PC-3 (cell line): Measurements from ENCODE around the gene STK33. TPM values are rescaled to one million over a fixed set of nuclear protein-coding genes. Genes with fewer than 3 reads are reported as not detected.

Experiments
- ATAC-seq: fragments of 200-7000 bp; cut with Tn5 transposase; 2 replicates; pipeline ENCODE4 v1.9.1; 2020; ENCODE audit warnings: mild to moderate bottlenecking, moderate library complexity
- BruUV-seq: library from RNA; stranded (reverse); fragments of 400-500 nt; replicated peaks from 2 replicates; lab custom pipeline; 2021; lab: Mats Ljungman, UMichigan
- CTCF ChIA-PET: fragments of 300-600 bp; sonication (Branson Sonifier 250); formaldehyde crosslinking; loops from one replicate; lab custom pipeline; 2022; ENCODE audit warnings: antibody characterized with exemption; lab: Charles Lee
- POLR2A ChIA-PET: fragments of 300-600 bp; sonication (Branson Sonifier 250); formaldehyde crosslinking; loops from one replicate; lab custom pipeline; 2022; ENCODE audit warnings: antibody characterized with exemption; ENCODE audit not compliant: unreplicated experiment; lab: Charles Lee
- DNase-seq: peaks from one replicate; pipeline ENCODE4 v3.0.0-alpha.2; 2015
- H2AFZ ChIP-seq: fragments of 300-600 bp; sonication (generic); 2 replicates; pipeline ENCODE4 v1.6.0; 2016; ENCODE audit warnings: antibody characterized with exemption, low read length
- H3F3A ChIP-seq: fragments of 300-600 bp; sonication (generic); one replicate; pipeline ENCODE4 v1.6.0; 2017; ENCODE audit warnings: antibody characterized with exemption, low read length, control low read depth, mild to moderate bottlenecking; ENCODE audit not compliant: unreplicated experiment
- H3K27ac ChIP-seq: fragments of 300-600 bp; sonication (generic); 2 replicates; pipeline ENCODE4 v1.5.1; 2016; ENCODE audit warnings: mild to moderate bottlenecking, low read length
- H3K27me3 ChIP-seq: fragments of 300-600 bp; sonication (generic); 2 replicates; pipeline ENCODE4 v1.6.1; 2016; ENCODE audit warnings: low read length, mixed read lengths
- H3K36me3 ChIP-seq: fragments of 300-600 bp; sonication (generic); 2 replicates; pipeline ENCODE4 v1.6.1; 2016; ENCODE audit warnings: low read depth, mixed run types, low read length, mixed read lengths
- H3K4me1 ChIP-seq: fragments of 300-600 bp; sonication (generic); 2 replicates; pipeline ENCODE4 v1.5.1; 2016; ENCODE audit warnings: low read length; ENCODE audit not compliant: insufficient read depth
- H3K4me2 ChIP-seq: fragments of 300-600 bp; sonication (generic); 2 replicates; pipeline ENCODE4 v1.6.0; 2016; ENCODE audit warnings: low read length
- H3K4me3 ChIP-seq: fragments of 300-600 bp; sonication (generic); 2 replicates; pipeline ENCODE4 v1.5.1; 2016; ENCODE audit warnings: mild to moderate bottlenecking, low read length, mixed read lengths
- H3K79me2 ChIP-seq: fragments of 300-600 bp; sonication (generic); 2 replicates; pipeline ENCODE4 v1.6.1; 2017; ENCODE audit warnings: low read length, mixed read lengths
- H3K9ac ChIP-seq: fragments of 300-600 bp; sonication (generic); 2 replicates; pipeline ENCODE4 v1.6.0; 2016; ENCODE audit warnings: mild to moderate bottlenecking, low read length
- H3K9me2 ChIP-seq: fragments of 300-600 bp; sonication (generic); replicated peaks from 2 replicates; pipeline ENCODE4 v1.6.1; 2016; ENCODE audit warnings: mixed run types, low read length, mixed read lengths
- H3K9me3 ChIP-seq: fragments of 300-600 bp; sonication (generic); 2 replicates; pipeline ENCODE4 v1.6.1; 2016; ENCODE audit warnings: low read length, mixed read lengths
- H4K20me1 ChIP-seq: fragments of 300-600 bp; sonication (generic); 2 replicates; pipeline ENCODE4 v1.6.1; 2016; ENCODE audit warnings: low read length, mixed read lengths
- EZH2 ChIP-seq: fragments of 300-600 bp; sonication (generic); IDR thresholded peaks from one replicate; pipeline ENCODE4 v1.6.1; 2017; ENCODE audit warnings: antibody characterized with exemption, mild to moderate bottlenecking, low read length; ENCODE audit not compliant: unreplicated experiment
- EZH2phosphoT487 ChIP-seq: fragments of 300-600 bp; sonication (generic); IDR thresholded peaks from 2 replicates; pipeline ENCODE4 v1.6.1; 2018; ENCODE audit warnings: mild to moderate bottlenecking, antibody characterized with exemption, low read length, borderline replicate concordance
- intact Hi-C: fragments of 100-400 bp; cut with micrococcal nuclease; formaldehyde crosslinking; loops from 2 replicates; pipeline ENCODE4 v1.9.0; 2023
- total RNA-seq: library from RNA; depleted of rRNA; stranded (reverse); fragments of >200 nt; gene quantifications from 2 replicates; pipeline ENCODE4 v1.2.3, GENCODE V29; 2014
- TF ChIP-seq, protein P1 (sequence below): fragments of 300-600 bp; sonication (generic); conservative IDR thresholded peaks from 2 replicates; pipeline ENCODE4 v1.5.1; 2017; ENCODE audit warnings: antibody characterized with exemption, low read depth, mild to moderate bottlenecking, low read length

STK33 gene
- total RNA-seq, 1 experiment from 2014 or later, result not detected

DNA sequence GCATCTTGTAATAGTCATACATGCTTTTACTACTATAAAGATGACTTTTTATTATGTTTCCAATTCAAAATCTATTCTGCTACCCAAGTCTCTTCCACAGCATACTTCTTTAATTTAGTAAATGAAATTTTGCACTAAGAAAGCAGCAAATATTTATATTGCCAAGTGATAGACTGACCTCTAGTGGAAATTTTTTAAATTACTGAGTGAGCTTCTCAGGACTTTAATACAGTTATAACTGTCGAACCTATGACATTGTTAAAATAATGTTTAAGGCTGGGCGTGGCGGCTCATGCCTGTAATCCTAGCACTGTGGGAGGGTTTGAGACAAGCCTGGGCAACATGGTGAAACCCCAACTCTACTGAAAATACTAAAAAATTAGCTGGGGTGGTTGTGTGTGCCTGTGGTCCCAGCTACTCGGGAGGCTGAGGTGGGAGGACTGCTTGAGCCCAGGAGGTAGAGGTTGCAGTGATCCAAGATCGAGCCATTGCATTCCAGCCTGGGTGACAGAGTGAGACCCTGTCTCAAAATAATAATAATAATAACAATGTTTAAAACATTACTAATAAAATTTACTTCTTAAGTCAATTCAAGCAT is 27.3 kb downstream of the STK33 start:
- H3F3A ChIP-seq, result no peaks in the 10 kb centered on the region
- no peak for TF ChIP-seq EZH2phosphoT487
- TF ChIP-seq, protein P1, sequence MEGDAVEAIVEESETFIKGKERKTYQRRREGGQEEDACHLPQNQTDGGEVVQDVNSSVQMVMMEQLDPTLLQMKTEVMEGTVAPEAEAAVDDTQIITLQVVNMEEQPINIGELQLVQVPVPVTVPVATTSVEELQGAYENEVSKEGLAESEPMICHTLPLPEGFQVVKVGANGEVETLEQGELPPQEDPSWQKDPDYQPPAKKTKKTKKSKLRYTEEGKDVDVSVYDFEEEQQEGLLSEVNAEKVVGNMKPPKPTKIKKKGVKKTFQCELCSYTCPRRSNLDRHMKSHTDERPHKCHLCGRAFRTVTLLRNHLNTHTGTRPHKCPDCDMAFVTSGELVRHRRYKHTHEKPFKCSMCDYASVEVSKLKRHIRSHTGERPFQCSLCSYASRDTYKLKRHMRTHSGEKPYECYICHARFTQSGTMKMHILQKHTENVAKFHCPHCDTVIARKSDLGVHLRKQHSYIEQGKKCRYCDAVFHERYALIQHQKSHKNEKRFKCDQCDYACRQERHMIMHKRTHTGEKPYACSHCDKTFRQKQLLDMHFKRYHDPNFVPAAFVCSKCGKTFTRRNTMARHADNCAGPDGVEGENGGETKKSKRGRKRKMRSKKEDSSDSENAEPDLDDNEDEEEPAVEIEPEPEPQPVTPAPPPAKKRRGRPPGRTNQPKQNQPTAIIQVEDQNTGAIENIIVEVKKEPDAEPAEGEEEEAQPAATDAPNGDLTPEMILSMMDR, result peak; percentile 69
- no peaks in the 10 kb centered on the region for H3K9me3 ChIP-seq
- no peaks in the 10 kb centered on the region for H3K79me2 ChIP-seq
- no peak overlapping the region for H2AFZ ChIP-seq
- H3K4me1 ChIP-seq, result no peaks in the 10 kb centered on the region
- H3K4me2 ChIP-seq, result no peak overlapping the region
- H3K36me3 ChIP-seq, result no peaks in the 10 kb centered on the region
- H3K9ac ChIP-seq, result no peak overlapping the region
- DNase-seq (peak; percentile 84), ATAC-seq (peak; percentile 85)
- no peaks in the 10 kb centered on the region for H4K20me1 ChIP-seq
- peaks cover 44% of the 10 kb centered on the region for H3K27me3 ChIP-seq
- H3K4me3 ChIP-seq, result no peak overlapping the region
- POLR2A ChIA-PET, result no interaction called here
- H3K27ac ChIP-seq, result no peak overlapping the region
- CTCF ChIA-PET, result interaction anchor here (0.7 to 1.0 kb wide), 3 partner anchors 339 to 376 kb away, joined by 3 to 5 read pairs (median 4); no protein-coding TSS in a partner anchor
- no TSS peak for BruUV-seq
- intact Hi-C loops, result loop anchor here (1.0 to 5.0 kb wide), 3 partner anchors 239 to 374 kb away; no protein-coding TSS in a partner anchor
- no peaks in the 10 kb centered on the region for H3K9me2 ChIP-seq

DNA sequence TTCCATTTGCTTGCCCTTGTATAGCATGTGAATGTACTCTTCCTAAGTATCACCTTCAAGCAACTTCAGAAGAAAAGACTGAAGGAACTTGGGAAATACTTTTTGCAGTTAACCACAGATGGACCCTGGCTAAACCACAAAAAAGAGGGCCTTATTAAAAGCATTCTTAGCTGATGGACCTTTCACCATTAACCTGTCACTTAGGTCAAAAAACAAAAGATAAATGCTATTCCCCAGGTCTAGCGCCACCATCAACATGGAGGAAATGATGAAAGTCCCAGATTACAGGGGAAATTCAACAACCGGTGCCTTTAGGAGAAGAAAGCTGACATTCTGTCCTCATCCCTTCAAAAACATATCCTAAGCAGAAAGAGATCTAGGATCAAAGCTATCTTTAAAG is 29.5 kb downstream of the STK33 start:
- Histone ChIP-seq H3K9me2 (no peaks in the 10 kb centered on the region), H3K4me1 (no peaks in the 10 kb centered on the region), H3K4me3 (no peak overlapping the region), H3K27me3 (peaks cover 46% of the 10 kb centered on the region), H3K79me2 (no peaks in the 10 kb centered on the region), H3F3A (no peaks in the 10 kb centered on the region), H3K9ac (no peak overlapping the region), H3K27ac (no peak overlapping the region), H3K36me3 (no peaks in the 10 kb centered on the region), H4K20me1 (no peaks in the 10 kb centered on the region), H3K4me2 (no peak overlapping the region), H3K9me3 (no peaks in the 10 kb centered on the region), H2AFZ (no peak overlapping the region)
- ChIA-PET POLR2A (no interaction called here), CTCF (no interaction called here)
- no peak for DNase-seq
- no TSS peak for BruUV-seq
- TF ChIP-seq EZH2phosphoT487 (no peak), EZH2 (no peak)
- TF ChIP-seq, protein P1, result peak; percentile 35; the same call in 1 of the 2 replicates
- no peak for ATAC-seq
- intact Hi-C loops, result no loop called here

DNA sequence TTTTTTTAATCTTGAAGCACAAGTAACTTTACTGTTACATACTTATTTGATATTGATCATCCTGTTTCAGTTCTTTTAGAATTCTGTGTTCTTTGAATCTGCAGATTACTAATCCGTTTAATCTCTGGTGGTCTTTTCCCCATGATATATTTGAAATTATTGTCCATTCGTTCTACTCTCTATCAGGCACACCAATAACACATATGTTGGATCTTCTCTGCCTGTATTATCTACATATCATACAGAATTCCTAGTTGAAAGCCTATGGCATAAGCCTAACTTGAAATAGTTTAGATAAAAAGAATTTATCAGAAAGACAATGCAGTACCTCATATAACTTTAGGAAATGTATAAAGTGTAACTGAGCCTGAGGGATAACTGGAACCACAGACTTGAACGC is 32.6 kb downstream of the STK33 start:
- Histone ChIP-seq H3K27ac (no peak overlapping the region), H4K20me1 (no peaks in the 10 kb centered on the region), H3K36me3 (no peaks in the 10 kb centered on the region), H3F3A (no peaks in the 10 kb centered on the region), H3K4me3 (no peak overlapping the region), H3K9ac (no peak overlapping the region), H3K27me3 (peaks cover 60% of the 10 kb centered on the region), H3K9me2 (no peaks in the 10 kb centered on the region), H2AFZ (no peak overlapping the region), H3K9me3 (no peaks in the 10 kb centered on the region), H3K79me2 (no peaks in the 10 kb centered on the region), H3K4me1 (no peaks in the 10 kb centered on the region), H3K4me2 (no peak overlapping the region)
- DNase-seq (no peak), ATAC-seq (no peak)
- CTCF ChIA-PET, result interaction anchor here (0.6 kb wide), 1 partner anchor 332 kb away, joined by 5 read pairs; no protein-coding TSS in a partner anchor
- no TSS peak for BruUV-seq
- intact Hi-C loops, result no loop called here
- TF ChIP-seq, protein P1, result no peak
- TF ChIP-seq EZH2phosphoT487 (no peak), EZH2 (no peak)
- POLR2A ChIA-PET, result no interaction called here
